ENCODE data around the gene SERTM1. TPM values are rescaled to one million over a fixed set of nuclear protein-coding genes. Genes with fewer than 3 reads are reported as not detected.

SERTM1 gene
- total and polyA plus RNA-seq, 2 of the 4 experiments (the other 2 are of a cell fraction), result not detected

GRCh38 chr13:36673352-36673751 lies 468 bp upstream of the SERTM1 start:
- ATAC-seq (ENCODE audit: low read depth), result no peak
- H3K4me2 ChIP-seq (ENCODE audit: low read depth, low read length), result no peak overlapping the region
- WGBS, 2 experiments (ENCODE audit: extremely low coverage in 2 of 2, insufficient read length in 1 of 2), result 68% methylated on average over 6 of the region's 11 CpGs; no CpG with 5 or more reads in 1 of the 2 experiments

More at GRCh38 chr13:36673352-36673751, 468 bp upstream of the SERTM1 start:
- H3K56ac ChIP-seq (ENCODE audit: extremely low read depth, insufficient read depth, low read length), result no peak overlapping the region
- H3K9me1 ChIP-seq (ENCODE audit: insufficient read depth, low read length), result no peaks in the 10 kb centered on the region
- ChIA-PET POLR2A (ENCODE audit: unreplicated experiment) (no interaction called here), CTCF (no interaction called here)
- no peak for DNase-seq
- no peak overlapping the region for H3K27ac ChIP-seq (ENCODE audit: insufficient read depth, low read length)
- H2AK5ac ChIP-seq (ENCODE audit: low read depth, low read length), result no peak overlapping the region
- no peak overlapping the region for H3K18ac ChIP-seq (ENCODE audit: low read depth, low read length)
- TF ChIP-seq RCOR1 (IDR thresholded peaks at IDR 0.05; ENCODE audit: insufficient replicate concordance, low read length) (no peak), MXI1 (IDR thresholded peaks at IDR 0.05; ENCODE audit: borderline replicate concordance, low read depth, low read length) (no peak), FOS (IDR thresholded peaks at IDR 0.05; ENCODE audit: low read depth, low read length) (no peak), CHD1 (IDR thresholded peaks at IDR 0.05; ENCODE audit: low read depth, low read length) (no peak), ELK1 (IDR thresholded peaks at IDR 0.05; ENCODE audit: borderline replicate concordance, low read depth, low read length) (no peak), MAFK (IDR thresholded peaks at IDR 0.05; ENCODE audit: low read depth, low read length) (no peak), USF2 (IDR thresholded peaks at IDR 0.05; ENCODE audit: low read depth, low read length) (no peak), BHLHE40 (IDR thresholded peaks at IDR 0.05; ENCODE audit: low read depth, low read length) (no peak), POLR2A (IDR thresholded peaks at IDR 0.05; ENCODE audit: low read depth, low read length) (no peak), NFE2L2 (IDR thresholded peaks at IDR 0.05; ENCODE audit: low read depth, low read length) (no peak), CTCF (conservative IDR thresholded peaks at IDR 0.05; ENCODE audit: low read depth, low read length) (no peak), MAZ (IDR thresholded peaks at IDR 0.05; ENCODE audit: borderline replicate concordance, low read depth, low read length) (no peak)
- no TSS peak for BruUV-seq (replicated peaks)
- H3K4ac ChIP-seq (ENCODE audit: low read depth, low read length), result no peak overlapping the region
- no peak overlapping the region for H4K8ac ChIP-seq (ENCODE audit: low read depth in 2 of 2, low read length in 2 of 2)
- H3K23ac ChIP-seq (ENCODE audit: low read depth, low read length), result no peak overlapping the region
- H3K4me1 ChIP-seq (ENCODE audit: control insufficient read depth, insufficient read depth, low read length), result no peaks in the 10 kb centered on the region
- no peak overlapping the region for H2BK15ac ChIP-seq (ENCODE audit: low read depth, low read length)
- H3K9ac ChIP-seq (ENCODE audit: low read depth, low read length), result no peak overlapping the region
- dilution Hi-C loops (cut with HindIII; ENCODE audit: low sequenced_read_pairs, unreplicated experiment) (no loop called here), in situ Hi-C loops (cut with MboI; ENCODE audit: low sequenced_read_pairs) (no loop called here), intact Hi-C loops (cut with micrococcal nuclease) (no loop called here)
- H3K9me3 ChIP-seq (ENCODE audit: control insufficient read depth, insufficient read depth, low read length), result no peaks in the 10 kb centered on the region
- no peak overlapping the region for H2AFZ ChIP-seq (replicated peaks; ENCODE audit: low read length, poor library complexity)
- no peak overlapping the region for H4K5ac ChIP-seq (ENCODE audit: low read depth, low read length)
- peaks cover 25% of the 10 kb centered on the region for H3K27me3 ChIP-seq (ENCODE audit: control insufficient read depth, insufficient read depth, low read length)
- no peak overlapping the region for H2BK120ac ChIP-seq (ENCODE audit: low read depth, low read length)
- H3K14ac ChIP-seq (replicated peaks; ENCODE audit: low read depth, low read length), result no peak overlapping the region
- H2BK20ac ChIP-seq (ENCODE audit: low read depth, low read length), result no peak overlapping the region
- no peak overlapping the region for H2BK5ac ChIP-seq (ENCODE audit: low read depth, low read length, poor library complexity, severe bottlenecking)
- no peak overlapping the region for H4K91ac ChIP-seq (ENCODE audit: insufficient read depth, low read depth, low read length)
- H2AK9ac ChIP-seq (replicated peaks; ENCODE audit: low read depth, low read length, poor library complexity), result no peak overlapping the region
- no peaks in the 10 kb centered on the region for H3K36me3 ChIP-seq (ENCODE audit: control insufficient read depth, insufficient read depth, low read length)
- H3K4me3 ChIP-seq (ENCODE audit: insufficient read depth, low read depth, low read length), result no peak overlapping the region
- H3K79me1 ChIP-seq (ENCODE audit: low read depth in 1 of 2, low read length in 2 of 2), result no peaks in the 10 kb centered on the region
- H4K20me1 ChIP-seq (ENCODE audit: insufficient read depth, low read length), result no peaks in the 10 kb centered on the region

Data from IMR-90 (cell line).